C4-2B (cell line): ENCODE results near the gene AMOTL2.

Experiments used
- H3K27ac ChIP-seq: fragments of 450-650 bp; 2 replicates; pipeline ENCODE4 v1.5.1; 2017
- CTCF ChIP-seq: fragments of 450-650 bp; conservative IDR thresholded peaks from 2 replicates; pipeline ENCODE4 v1.5.1; 2017; ENCODE audit warnings: mild to moderate bottlenecking
- ZFX ChIP-seq: fragments of 450-650 bp; IDR thresholded peaks from 2 replicates; pipeline ENCODE4 v1.6.1; 2017

AMOTL2 gene

GRCh38 chr3:134315286-134316106 is 58.8 kb downstream of the AMOTL2 start:
- no peak overlapping the region for H3K27ac ChIP-seq
- no peak for TF ChIP-seq CTCF
- TF ChIP-seq ZFX, result no peak

- H3K27ac ChIP-seq, result no peak overlapping the region
- TF ChIP-seq ZFX, result no peak
- no peak for TF ChIP-seq CTCF
Measured at GRCh38 chr3:134314588-134315285, 59.5 kb downstream of the AMOTL2 start.

GRCh38 chr3:134313847-134314587 is 60.2 kb downstream of the AMOTL2 start:
- TF ChIP-seq CTCF (no peak), ZFX (no peak)
- H3K27ac ChIP-seq, result no peak overlapping the region

- TF ChIP-seq ZFX (no peak), CTCF (no peak)
- H3K27ac ChIP-seq, result no peak overlapping the region
Measured at GRCh38 chr3:134312873-134313846, 61.1 kb downstream of the AMOTL2 start.

GRCh38 chr3:134312072-134312872 is 62.0 kb downstream of the AMOTL2 start:
- TF ChIP-seq CTCF (no peak), ZFX (no peak)
- no peak overlapping the region for H3K27ac ChIP-seq

GRCh38 chr3:134311693-134312071 is 62.6 kb downstream of the AMOTL2 start:
- no peak overlapping the region for H3K27ac ChIP-seq
- TF ChIP-seq CTCF, result no peak
- TF ChIP-seq ZFX, result no peak
